ENCODE measurements around the gene NOL9.

DNA sequence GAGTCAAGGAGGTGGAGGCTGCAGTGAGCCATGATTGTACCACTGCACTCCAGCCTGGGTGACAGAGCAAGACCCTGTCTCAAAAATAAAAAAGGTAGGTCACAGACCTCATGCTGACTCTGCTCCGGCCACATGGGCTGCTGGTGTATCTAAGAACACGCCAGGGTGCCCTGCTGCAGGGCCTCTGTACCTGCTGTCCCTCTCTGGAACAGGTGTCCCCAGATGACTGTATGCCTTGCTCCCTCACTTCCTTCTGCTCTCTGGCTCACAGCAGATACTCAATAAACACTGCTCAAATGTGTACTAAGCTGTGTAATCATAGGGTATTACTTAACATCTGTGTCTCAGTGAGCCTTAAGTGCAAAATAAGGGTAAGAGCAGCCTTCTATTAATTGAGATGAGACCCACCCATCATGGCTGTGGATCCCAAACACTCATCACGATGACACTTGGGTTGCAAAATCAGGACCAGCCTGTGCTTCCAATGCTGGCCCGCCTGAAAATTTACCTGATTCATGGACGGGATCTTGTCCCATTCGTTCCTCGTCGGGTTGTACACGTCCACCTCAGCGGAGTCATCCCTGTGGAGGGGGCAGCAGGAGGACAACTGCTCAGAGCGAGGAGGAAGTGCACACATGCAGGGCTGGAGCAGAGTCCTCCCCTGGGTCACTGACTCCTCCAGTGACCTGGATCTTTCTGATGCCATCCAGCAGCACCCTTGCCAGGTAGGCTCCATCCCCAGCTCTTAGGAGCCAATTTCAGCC is 40.8 kb upstream of the NOL9 start:
- TF ChIP-seq, protein P1, sequence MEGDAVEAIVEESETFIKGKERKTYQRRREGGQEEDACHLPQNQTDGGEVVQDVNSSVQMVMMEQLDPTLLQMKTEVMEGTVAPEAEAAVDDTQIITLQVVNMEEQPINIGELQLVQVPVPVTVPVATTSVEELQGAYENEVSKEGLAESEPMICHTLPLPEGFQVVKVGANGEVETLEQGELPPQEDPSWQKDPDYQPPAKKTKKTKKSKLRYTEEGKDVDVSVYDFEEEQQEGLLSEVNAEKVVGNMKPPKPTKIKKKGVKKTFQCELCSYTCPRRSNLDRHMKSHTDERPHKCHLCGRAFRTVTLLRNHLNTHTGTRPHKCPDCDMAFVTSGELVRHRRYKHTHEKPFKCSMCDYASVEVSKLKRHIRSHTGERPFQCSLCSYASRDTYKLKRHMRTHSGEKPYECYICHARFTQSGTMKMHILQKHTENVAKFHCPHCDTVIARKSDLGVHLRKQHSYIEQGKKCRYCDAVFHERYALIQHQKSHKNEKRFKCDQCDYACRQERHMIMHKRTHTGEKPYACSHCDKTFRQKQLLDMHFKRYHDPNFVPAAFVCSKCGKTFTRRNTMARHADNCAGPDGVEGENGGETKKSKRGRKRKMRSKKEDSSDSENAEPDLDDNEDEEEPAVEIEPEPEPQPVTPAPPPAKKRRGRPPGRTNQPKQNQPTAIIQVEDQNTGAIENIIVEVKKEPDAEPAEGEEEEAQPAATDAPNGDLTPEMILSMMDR (IDR thresholded peaks at IDR 0.05): no peak
- TF ChIP-seq POLR2A (IDR thresholded peaks at IDR 0.05): no peak

Data from stomach (tissue), 4 donors.